ENCODE data around the gene CHD9. TPM values are rescaled to one million over a fixed set of nuclear protein-coding genes. Genes with fewer than 3 reads are reported as not detected.

The CHD9 gene
- polyA plus RNA-seq, 3 donors, result 15.8 to 26.1 (median 22.5) TPM

DNA sequence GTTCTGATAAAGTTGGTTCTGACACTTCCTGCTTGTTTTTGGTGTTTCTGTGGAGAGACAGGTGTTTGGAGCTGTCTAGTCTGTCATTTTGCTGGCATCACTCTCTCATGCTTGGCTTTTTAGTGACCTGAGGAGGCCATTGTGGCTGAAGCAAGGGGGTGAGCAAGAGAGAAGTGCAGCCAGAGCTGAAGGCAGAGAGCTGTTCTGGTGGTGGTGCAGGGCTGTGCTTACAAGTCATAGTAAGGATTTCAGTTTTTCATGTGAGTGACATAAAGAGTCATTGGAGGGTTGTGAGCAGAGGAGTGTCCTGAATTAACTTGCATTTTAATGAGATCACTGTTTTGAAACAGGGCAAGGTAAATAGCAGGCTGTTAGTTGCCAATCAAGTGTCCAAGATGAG, 97.5 kb downstream of the CHD9 start:
- Histone ChIP-seq H3K4me2 (replicated peaks; ENCODE audit: extremely low read depth, low read length, poor library complexity, severe bottlenecking) (no peak overlapping the region), H3K4me1 (ENCODE audit: control insufficient read depth in 1 of 2, insufficient read depth in 2 of 2, low read length in 2 of 2) (no peaks in the 10 kb centered on the region), H3K9me3 (replicated peaks in 1 of 2; ENCODE audit: control insufficient read depth in 1 of 2, insufficient read depth in 1 of 2, low read length in 2 of 2) (peaks cover 0 to 4% of the 10 kb centered on the region in 2 donors), H3K79me2 (ENCODE audit: insufficient read depth, low read length) (peaks cover 47% of the 10 kb centered on the region), H3K36me3 (replicated peaks in 1 of 2; ENCODE audit: control insufficient read depth in 1 of 2, insufficient read depth in 2 of 2, low read length in 2 of 2) (peaks cover 15 to 18% of the 10 kb centered on the region in 2 donors), H3K4me3 (replicated peaks in 1 of 3; ENCODE audit: low read depth in 2 of 3, low read length in 3 of 3) (no peak overlapping the region), H4K20me1 (ENCODE audit: insufficient read depth, low read length) (peaks cover 31% of the 10 kb centered on the region), H2AFZ (ENCODE audit: insufficient read depth, low read depth, low read length, poor library complexity, severe bottlenecking) (no peak overlapping the region), H3K9ac (ENCODE audit: insufficient read depth, low read length, poor library complexity, severe bottlenecking) (no peak overlapping the region), H3K27ac (ENCODE audit: low read depth in 1 of 2, low read length in 2 of 2) (no peak overlapping the region), H3K27me3 (ENCODE audit: control insufficient read depth in 2 of 2, insufficient read depth in 2 of 2, low read length in 2 of 2) (no peaks in the 10 kb centered on the region)
- H3K36me3 Mint-ChIP-seq, result peaks cover 22 to 30% of the 10 kb centered on the region in 2 donors
- intact Hi-C loops (cut with micrococcal nuclease), result no loop called here
- no peaks in the 10 kb centered on the region for H3K27me3 Mint-ChIP-seq (ENCODE audit: low read depth in 3 of 3)
- no peak overlapping the region for H3K27ac Mint-ChIP-seq
- DNase-seq, result no peak
- H3K4me3 Mint-ChIP-seq, result no peak overlapping the region
- H3K4me1 Mint-ChIP-seq, result no peaks in the 10 kb centered on the region
- peaks cover 0 to 6% (median 2%) of the 10 kb centered on the region in 7 donors for H3K9me3 Mint-ChIP-seq
- TF ChIP-seq, protein P1, sequence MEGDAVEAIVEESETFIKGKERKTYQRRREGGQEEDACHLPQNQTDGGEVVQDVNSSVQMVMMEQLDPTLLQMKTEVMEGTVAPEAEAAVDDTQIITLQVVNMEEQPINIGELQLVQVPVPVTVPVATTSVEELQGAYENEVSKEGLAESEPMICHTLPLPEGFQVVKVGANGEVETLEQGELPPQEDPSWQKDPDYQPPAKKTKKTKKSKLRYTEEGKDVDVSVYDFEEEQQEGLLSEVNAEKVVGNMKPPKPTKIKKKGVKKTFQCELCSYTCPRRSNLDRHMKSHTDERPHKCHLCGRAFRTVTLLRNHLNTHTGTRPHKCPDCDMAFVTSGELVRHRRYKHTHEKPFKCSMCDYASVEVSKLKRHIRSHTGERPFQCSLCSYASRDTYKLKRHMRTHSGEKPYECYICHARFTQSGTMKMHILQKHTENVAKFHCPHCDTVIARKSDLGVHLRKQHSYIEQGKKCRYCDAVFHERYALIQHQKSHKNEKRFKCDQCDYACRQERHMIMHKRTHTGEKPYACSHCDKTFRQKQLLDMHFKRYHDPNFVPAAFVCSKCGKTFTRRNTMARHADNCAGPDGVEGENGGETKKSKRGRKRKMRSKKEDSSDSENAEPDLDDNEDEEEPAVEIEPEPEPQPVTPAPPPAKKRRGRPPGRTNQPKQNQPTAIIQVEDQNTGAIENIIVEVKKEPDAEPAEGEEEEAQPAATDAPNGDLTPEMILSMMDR (IDR thresholded peaks at IDR 0.05), result no peak

DNA sequence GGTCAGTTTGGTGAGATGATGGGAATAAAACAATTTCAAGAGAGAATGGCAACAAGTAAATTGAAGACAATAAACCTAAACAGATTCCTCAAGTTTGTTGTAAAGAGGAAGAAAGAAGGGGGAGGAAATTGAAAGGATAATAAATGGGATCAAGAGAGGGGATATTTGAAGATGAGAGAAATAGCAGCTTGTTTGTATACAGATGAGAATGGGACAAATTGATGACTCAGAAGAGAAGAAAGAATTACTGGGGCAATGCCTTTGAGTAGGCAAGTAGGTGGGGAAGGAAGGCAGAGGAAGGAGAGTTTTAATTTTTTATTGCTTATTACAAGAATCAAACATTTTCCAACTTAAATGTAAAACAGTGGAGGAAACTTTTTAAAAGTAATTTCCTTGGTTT, 98.3 kb downstream of the CHD9 start:
- no peak overlapping the region for H3K4me3 Mint-ChIP-seq
- no peaks in the 10 kb centered on the region for H3K27me3 Mint-ChIP-seq (ENCODE audit: low read depth in 3 of 3)
- DNase-seq, result no peak
- H3K27me3 ChIP-seq (ENCODE audit: control insufficient read depth in 2 of 2, insufficient read depth in 2 of 2, low read length in 2 of 2), result no peaks in the 10 kb centered on the region
- H3K4me1 Mint-ChIP-seq, result no peaks in the 10 kb centered on the region
- TF ChIP-seq, protein P1 (IDR thresholded peaks at IDR 0.05), result no peak
- H3K79me2 ChIP-seq (ENCODE audit: insufficient read depth, low read length), result peaks cover 45% of the 10 kb centered on the region
- peaks cover 31% of the 10 kb centered on the region for H4K20me1 ChIP-seq (ENCODE audit: insufficient read depth, low read length)
- no peaks in the 10 kb centered on the region for H3K4me1 ChIP-seq (ENCODE audit: control insufficient read depth in 1 of 2, insufficient read depth in 2 of 2, low read length in 2 of 2)
- no peak overlapping the region for H3K27ac Mint-ChIP-seq
- no peak overlapping the region for H3K9ac ChIP-seq (ENCODE audit: insufficient read depth, low read length, poor library complexity, severe bottlenecking)
- H3K36me3 Mint-ChIP-seq, result peaks cover 24 to 32% of the 10 kb centered on the region in 2 donors
- H3K9me3 ChIP-seq (replicated peaks in 1 of 2; ENCODE audit: control insufficient read depth in 1 of 2, insufficient read depth in 1 of 2, low read length in 2 of 2), result peaks cover 0 to 4% of the 10 kb centered on the region in 2 donors
- peaks cover 0 to 6% (median 2%) of the 10 kb centered on the region in 7 donors for H3K9me3 Mint-ChIP-seq
- H2AFZ ChIP-seq (ENCODE audit: insufficient read depth, low read depth, low read length, poor library complexity, severe bottlenecking), result no peak overlapping the region
- intact Hi-C loops (cut with micrococcal nuclease), result no loop called here
- H3K36me3 ChIP-seq (replicated peaks in 1 of 2; ENCODE audit: control insufficient read depth in 1 of 2, insufficient read depth in 2 of 2, low read length in 2 of 2), result peaks cover 17 to 22% of the 10 kb centered on the region in 2 donors
- H3K4me2 ChIP-seq (replicated peaks; ENCODE audit: extremely low read depth, low read length, poor library complexity, severe bottlenecking), result no peak overlapping the region
- no peak overlapping the region for H3K27ac ChIP-seq (ENCODE audit: low read depth in 1 of 2, low read length in 2 of 2)
- H3K4me3 ChIP-seq (replicated peaks in 1 of 3; ENCODE audit: low read depth in 2 of 3, low read length in 3 of 3), result no peak overlapping the region
